ENCODE data around the gene SPATS2L.

The SPATS2L gene

GRCh38 chr2:200297100-200297499 is 9.4 kb upstream of the SPATS2L start:
- DNase-seq = no peak

GRCh38 chr2:200297989-200298388 is 8.5 kb upstream of the SPATS2L start:
- DNase-seq = no peak

- DNase-seq = no peak
Observed at GRCh38 chr2:200298816-200299215, 7.7 kb upstream of the SPATS2L start.

GRCh38 chr2:200300065-200300464 is 6.4 kb upstream of the SPATS2L start:
- DNase-seq = no peak

GRCh38 chr2:200300638-200301314 is 5.7 kb upstream of the SPATS2L start:
- no peak for DNase-seq

- no peak for DNase-seq
Observed at GRCh38 chr2:200301953-200302858, 4.3 kb upstream of the SPATS2L start.

- no peak for DNase-seq
Observed at GRCh38 chr2:200302940-200303727, 3.4 kb upstream of the SPATS2L start.

DNA sequence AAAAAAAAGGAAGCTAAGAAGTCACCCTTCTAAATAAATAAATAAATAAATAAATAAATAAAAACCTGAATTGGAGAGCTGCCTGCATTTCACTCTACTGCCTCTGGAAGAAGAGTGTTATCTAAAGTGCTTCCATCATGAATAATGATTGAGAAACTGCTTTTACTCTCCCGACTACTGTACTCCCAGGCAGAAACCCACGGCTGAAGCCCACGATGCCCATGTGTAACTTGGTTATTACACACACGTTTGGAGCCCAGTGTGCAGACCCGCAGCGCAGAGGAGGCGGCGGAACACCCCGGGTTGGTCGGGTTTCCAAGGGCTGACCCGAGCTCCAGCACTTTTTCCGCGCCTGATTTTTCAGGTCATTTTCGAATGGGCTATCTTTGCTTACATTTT is 697 bp upstream of the SPATS2L start:
- peak in 36 of 51 donors; percentile 3 to 83 (median 22) for DNase-seq

DNA sequence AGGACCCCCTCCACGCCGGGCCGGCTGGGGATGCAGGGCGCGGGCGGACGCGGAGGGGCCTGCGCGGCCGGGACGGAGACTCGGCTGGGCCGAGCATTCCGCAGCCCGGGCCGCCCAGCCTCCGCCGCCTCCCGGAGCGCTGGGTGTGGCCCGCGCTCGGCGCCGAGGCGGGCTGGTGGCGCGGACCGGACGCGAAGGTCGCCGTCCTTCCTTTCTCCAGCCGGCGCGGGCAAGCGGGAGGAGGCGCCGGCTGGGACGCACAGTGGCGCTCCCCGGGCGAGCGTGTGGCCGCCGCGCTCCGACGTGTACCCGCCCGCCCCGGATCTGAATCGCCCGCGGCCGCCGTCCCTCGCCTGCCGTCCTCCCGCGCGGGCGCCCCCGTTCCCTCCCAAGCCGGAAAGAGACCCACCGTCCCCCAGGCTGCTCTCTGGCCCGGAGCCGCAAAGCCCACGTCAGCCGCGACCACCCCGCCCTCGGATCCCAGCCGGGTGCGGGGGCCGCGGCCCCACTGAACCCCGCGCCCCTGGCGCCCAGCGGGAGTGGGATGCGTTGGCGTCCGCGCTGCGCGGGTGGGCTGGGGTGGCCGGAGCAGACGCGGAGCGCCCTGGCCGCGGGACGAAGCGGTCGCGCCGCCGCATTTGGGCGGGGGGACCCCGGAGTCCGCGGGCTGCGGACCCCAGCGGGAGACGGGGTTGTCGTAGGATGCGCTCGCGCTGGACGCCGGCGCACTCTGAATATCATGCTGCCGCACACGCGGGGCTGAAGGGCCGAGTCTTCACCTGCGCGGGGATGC is 634 bp downstream of the SPATS2L start:
- DNase-seq = peak in 36 of 51 donors; percentile 3 to 72 (median 38)

DNA sequence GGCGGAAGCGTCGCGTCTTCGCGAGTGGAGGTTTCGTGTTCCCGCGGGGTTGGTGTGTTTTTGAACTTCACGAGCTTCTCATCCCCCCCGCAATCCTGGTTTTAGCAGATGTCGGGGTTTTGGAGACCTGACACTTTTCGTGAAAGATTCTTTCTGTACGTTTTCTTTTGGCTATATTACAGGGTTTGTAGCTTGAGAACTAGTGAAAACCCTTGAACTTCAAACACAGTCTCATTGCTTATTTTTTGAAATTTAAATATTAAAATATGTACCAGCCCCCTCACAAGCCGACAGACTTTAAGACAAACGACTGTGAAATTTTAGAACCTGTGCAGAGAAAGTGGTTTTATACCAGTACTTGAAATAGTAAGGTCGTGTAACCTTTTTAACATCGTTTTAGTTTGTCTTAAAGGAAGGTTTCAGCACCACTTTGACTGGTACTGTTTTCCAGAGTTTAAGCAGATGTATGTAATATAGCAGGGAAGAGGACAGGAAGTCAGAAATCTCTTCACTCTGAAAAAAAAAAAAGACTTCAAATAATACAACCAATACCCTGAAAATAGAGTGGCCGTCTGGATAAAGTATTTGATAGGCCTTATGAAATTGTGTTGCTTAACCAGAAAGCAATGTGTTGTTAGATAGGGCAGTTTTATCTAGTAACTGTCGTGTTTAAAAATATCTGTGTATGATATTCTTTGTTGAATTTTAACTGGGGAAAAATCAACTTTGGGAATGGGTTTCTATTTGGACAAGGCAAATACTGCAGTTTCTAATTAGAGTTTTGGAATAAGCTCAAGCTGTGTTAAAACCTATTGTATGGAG is 1.4 kb downstream of the SPATS2L start:
- DNase-seq = peak in 2 of 51 donors; percentile 47 to 65

DNA sequence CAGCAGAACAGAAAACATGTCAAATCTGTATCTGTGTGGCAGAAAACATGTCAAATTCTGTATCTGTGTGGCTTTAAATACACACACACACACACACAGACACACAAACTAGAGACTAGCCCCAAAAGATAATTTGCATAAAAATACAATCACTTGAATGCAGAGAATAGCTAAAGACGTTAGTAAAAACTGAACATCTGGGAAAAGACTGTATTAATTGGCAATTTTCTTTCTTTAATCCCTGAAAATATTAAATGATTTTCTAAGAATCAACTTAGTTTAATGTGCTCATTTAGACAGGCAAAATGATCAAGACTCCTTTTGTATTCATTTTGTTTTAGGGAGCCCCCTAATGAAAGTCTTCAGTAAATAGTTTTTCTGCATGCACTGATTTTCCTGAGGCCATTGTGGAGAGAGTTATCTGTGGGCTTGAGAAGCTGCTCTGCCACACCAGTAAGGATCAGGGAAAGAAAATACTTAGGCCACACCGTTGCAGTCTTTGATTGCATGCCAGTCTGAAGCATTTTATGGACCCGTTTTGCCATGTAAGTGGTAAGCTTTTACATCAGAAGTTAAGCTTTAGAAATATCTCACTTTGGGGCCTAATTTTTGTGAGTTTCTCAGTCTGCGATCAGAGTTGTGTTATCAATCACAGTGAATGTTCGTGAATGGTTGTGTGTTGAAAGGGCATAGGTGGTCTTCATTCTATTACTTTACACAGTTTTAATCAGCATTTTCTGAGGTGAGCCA is 2.2 kb downstream of the SPATS2L start:
- peak in 2 of 51 donors; percentile 16 to 45 for DNase-seq

- DNase-seq = no peak
Observed at GRCh38 chr2:200309296-200310049, 3.0 kb downstream of the SPATS2L start.

DNA sequence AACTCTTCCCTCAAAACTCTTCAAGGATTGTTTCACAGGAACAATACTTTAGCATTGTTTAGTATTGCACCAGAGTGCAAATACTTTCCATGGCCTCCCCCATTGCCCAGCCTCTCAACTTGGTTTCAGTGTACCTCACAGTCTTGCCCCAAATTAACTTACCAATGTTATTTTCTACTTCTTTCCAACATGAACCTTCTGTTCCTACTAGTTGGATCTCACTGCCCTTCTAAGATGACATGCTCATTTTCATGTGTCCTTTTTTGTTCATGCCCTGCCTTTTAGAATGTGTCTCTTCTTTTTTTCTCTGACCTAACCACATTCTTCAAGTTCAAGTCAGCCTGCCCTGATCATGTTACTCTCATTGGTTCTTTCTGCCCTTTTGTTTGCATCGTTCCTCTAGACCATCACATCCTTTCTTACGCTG is 4.1 kb downstream of the SPATS2L start:
- DNase-seq = no peak

GRCh38 chr2:200311139-200311538 is 4.6 kb downstream of the SPATS2L start:
- DNase-seq = no peak

DNA sequence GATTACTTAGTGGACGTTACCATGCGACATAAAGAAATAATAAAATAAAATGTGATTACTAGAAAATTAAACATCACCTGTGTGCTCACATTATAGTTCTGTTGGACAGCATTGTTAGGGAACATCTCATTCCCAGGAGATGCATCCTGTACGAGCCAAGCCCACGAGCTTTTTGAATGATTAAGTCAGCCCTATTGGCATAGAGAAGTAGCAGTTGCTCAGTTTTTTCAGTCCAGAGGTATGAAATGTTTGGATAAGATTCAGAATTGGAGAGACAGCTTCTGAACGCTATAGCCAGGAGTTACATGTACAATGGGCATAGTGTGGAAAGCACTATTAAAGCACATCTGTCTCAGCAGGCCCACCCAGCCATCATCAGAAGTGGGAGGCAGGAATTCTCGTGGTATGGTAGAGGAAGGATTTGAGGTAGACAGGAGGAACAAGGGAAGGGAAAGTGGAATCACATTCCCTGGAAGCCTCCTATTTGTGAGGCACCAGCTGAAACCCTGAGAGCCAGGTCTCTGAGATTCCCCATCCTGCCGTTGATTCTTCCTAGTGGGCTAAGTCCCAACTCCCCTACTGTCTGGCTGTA is 8.6 kb downstream of the SPATS2L start:
- no peak for DNase-seq

GRCh38 chr2:200317975-200318374 is 11.5 kb downstream of the SPATS2L start:
- DNase-seq = peak in 1 of 51 donors; percentile 20

DNA sequence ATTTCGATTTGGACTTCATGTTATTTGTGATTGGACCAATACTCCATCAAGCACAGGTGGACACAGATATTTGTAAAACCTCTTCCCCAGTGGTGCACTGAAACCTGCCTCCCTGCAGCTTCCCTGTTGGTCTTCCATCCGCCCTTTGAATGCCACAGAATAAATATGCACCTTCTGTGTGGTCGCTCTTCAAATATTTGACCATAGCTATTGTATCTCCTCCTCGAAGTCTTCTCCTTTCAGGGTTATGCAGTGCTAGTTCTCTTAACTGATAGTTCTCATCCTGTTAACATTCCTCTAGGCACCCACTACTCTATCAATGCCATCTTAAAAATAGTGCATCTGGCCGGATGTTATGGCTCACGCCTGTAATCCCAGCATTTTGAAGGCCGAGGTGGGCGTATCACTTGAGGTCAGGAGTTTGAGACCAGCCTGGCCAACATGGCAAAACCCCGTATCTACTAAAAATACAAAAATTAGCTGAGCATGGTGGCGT is 12.5 kb downstream of the SPATS2L start:
- no peak for DNase-seq
